Endothelial cell (in vitro differentiated cells): ENCODE measurements around the gene LIFR. TPM values are rescaled to one million over a fixed set of nuclear protein-coding genes. Genes with fewer than 3 reads are reported as not detected.

Source experiments
- DNase-seq: peaks from one replicate; pipeline ENCODE4 v3.0.0; 2021; ENCODE audit warnings: low spot score
- H3K27ac Mint-ChIP-seq: one replicate; pipeline ENCODE4 v1.8.0; 2021; ENCODE audit warnings: mixed read lengths, inconsistent platforms; ENCODE audit not compliant: unreplicated experiment
- H3K27me3 Mint-ChIP-seq: one replicate; pipeline ENCODE4 v1.8.0; 2021; ENCODE audit warnings: mild to moderate bottlenecking, moderate library complexity, mixed read lengths, inconsistent platforms; ENCODE audit not compliant: unreplicated experiment
- H3K36me3 Mint-ChIP-seq: one replicate; pipeline ENCODE4 v1.8.0; 2021; ENCODE audit warnings: mild to moderate bottlenecking, low read depth, mixed read lengths, inconsistent platforms; ENCODE audit not compliant: unreplicated experiment
- H3K4me1 Mint-ChIP-seq: one replicate; pipeline ENCODE4 v1.8.0; 2021; ENCODE audit warnings: mild to moderate bottlenecking, mixed read lengths, inconsistent platforms; ENCODE audit not compliant: unreplicated experiment
- H3K4me3 Mint-ChIP-seq: one replicate; pipeline ENCODE4 v1.8.0; 2021; ENCODE audit warnings: mild to moderate bottlenecking, mixed read lengths, inconsistent platforms; ENCODE audit not compliant: unreplicated experiment
- H3K9me3 Mint-ChIP-seq: one replicate; pipeline ENCODE4 v1.8.0; 2021; ENCODE audit warnings: mixed read lengths, inconsistent platforms; ENCODE audit not compliant: unreplicated experiment
- CTCF ChIP-seq: fragments of 200-600 bp; sonication (generic); IDR thresholded peaks from one replicate; pipeline ENCODE4 v1.5.0; 2021; ENCODE audit warnings: antibody characterized with exemption; ENCODE audit not compliant: unreplicated experiment
- total RNA-seq: library from RNA; stranded (reverse); fragmentation: NEBNext Ultra II Directional; extraction: Animal tissue kit (Norgen Biotek cat#: 25700); gene quantifications from one replicate; pipeline ENCODE4 v1.2.1, GENCODE V29; 2021; ENCODE audit not compliant: unreplicated experiment

Gene LIFR
- total RNA-seq, 1 donor from 2014 or later, result 96.0 TPM

DNA sequence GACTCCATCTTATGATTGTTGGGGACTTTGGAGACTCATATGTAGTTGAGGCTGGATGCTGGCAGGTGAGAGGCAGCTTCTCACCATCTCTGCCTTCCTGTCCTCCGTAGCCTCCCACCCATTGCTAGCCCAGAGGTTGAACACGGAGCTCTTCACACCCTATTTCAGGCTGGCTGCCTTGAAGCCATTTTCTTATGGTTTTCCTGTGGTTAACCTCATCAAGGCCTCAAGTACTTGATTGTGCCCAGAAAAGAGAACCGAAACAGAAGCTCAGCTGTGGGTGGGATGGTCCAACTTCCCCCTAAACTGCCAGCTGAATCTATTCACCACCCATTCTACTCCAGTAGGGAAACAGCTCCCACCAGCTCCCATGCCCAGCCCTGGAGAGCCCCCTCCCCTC lies 102.9 kb downstream of the LIFR start:
- H3K27me3 Mint-ChIP-seq, result peaks cover 2% of the 10 kb centered on the region
- TF ChIP-seq CTCF, result no peak
- peaks cover 16% of the 10 kb centered on the region for H3K4me1 Mint-ChIP-seq
- no peak for DNase-seq
- no peak overlapping the region for H3K27ac Mint-ChIP-seq
- peaks cover 5% of the 10 kb centered on the region for H3K36me3 Mint-ChIP-seq
- H3K4me3 Mint-ChIP-seq, result no peak overlapping the region
- no peaks in the 10 kb centered on the region for H3K9me3 Mint-ChIP-seq

DNA sequence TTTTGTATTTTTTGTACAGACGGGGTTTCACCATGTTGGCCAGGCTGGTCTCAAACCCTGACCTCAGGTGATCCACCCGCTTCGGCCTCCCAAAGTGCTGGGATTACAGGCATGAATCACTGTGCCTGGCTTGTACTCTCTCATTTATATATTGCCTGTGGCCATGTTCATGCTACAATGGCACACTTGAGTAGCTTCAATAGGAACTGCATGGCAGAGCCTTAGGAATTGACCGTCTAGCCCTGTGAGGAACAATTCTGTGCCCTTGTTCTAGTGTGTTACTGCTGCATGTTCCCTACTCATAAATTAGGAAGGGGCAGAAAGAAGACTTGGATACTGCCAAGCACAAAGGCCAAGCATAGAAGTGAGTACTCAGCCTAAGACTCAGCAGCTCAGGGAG lies 104.2 kb downstream of the LIFR start:
- peaks cover 3% of the 10 kb centered on the region for H3K27me3 Mint-ChIP-seq
- TF ChIP-seq CTCF, result no peak
- no peak overlapping the region for H3K4me3 Mint-ChIP-seq
- DNase-seq, result no peak
- peaks cover 24% of the 10 kb centered on the region for H3K4me1 Mint-ChIP-seq
- no peaks in the 10 kb centered on the region for H3K9me3 Mint-ChIP-seq
- H3K27ac Mint-ChIP-seq, result no peak overlapping the region
- H3K36me3 Mint-ChIP-seq, result peaks cover 5% of the 10 kb centered on the region

DNA sequence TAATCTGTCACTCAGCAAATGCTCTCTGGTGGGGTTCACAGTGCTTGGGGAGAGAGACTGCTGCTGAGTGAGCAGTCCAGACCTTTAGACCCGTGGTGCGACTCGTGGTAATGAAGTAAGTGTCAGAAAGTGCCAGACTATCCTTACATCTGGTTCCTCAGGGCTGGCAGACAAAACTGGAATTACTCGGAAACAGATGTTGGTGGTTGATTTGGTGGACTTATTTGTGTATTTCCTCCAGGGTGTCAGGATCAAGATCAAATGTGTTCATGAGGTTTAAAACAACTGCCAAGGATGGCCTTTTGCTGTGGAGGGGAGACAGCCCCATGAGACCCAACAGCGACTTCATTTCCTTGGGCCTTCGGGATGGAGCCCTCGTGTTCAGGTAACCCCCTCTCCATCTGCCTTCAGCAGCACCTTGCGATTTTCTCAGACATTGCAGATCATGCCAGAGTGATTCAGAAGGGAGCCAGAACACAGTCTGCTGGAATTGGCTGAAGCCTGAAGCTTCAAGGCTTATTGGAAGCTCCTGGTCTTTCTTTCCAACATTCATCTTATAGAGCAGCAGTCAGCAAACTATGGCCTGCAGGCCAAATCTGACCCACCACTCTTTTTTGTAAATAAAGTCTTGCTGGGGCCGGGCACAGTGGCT lies 105.2 kb downstream of the LIFR start:
- Mint-ChIP-seq H3K4me3 (no peak overlapping the region), H3K27ac (no peak overlapping the region), H3K36me3 (peaks cover 5% of the 10 kb centered on the region), H3K4me1 (peaks cover 27% of the 10 kb centered on the region), H3K27me3 (peaks cover 3% of the 10 kb centered on the region), H3K9me3 (no peaks in the 10 kb centered on the region)
- no peak for TF ChIP-seq CTCF
- DNase-seq, result no peak

GRCh38 chr5:38450627-38451026 lies 105.8 kb downstream of the LIFR start:
- no peak for TF ChIP-seq CTCF
- Mint-ChIP-seq H3K9me3 (no peaks in the 10 kb centered on the region), H3K4me3 (no peak overlapping the region), H3K36me3 (peaks cover 5% of the 10 kb centered on the region), H3K4me1 (peaks cover 29% of the 10 kb centered on the region), H3K27me3 (peaks cover 3% of the 10 kb centered on the region), H3K27ac (no peak overlapping the region)
- no peak for DNase-seq

DNA sequence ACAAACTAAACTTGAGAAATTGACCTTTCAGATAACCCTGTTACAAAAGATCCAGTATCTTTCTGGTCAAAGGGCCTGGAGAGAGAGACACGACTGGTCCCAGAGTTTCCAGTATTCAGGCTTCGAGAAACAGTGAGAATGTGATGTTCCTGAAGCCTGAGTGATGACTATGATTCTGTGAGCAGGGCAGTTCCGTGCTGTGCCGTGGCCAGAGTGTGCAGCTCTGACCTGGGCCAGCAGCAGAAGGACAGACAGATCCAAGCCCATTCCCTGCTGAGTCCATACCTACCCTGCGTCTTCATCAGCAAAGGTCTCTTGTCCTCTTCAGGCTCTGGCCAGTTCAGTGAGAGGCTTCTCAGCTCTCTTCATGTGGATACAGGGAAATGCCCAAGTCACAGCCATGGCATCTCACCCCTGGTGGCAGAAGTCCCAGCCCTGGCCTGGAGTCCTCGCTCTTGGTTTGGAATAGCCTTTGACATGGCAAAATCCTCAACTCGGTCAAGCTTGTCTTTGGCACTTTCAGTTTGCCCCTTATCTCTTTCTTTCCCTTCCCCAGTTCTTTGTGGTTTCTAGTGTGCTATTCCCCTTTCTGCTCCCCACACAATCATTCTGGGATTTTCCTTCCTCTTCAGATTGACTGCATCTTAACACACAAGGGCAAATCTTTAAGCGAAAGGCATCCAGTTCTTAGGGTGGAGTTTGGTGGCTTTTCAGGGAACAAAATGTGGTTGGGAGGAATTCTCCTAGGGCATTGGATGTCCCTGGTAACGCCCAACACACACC lies 107.7 kb downstream of the LIFR start:
- DNase-seq, result no peak
- peaks cover 3% of the 10 kb centered on the region for H3K27me3 Mint-ChIP-seq
- TF ChIP-seq CTCF, result no peak
- H3K36me3 Mint-ChIP-seq, result peaks cover 5% of the 10 kb centered on the region
- no peaks in the 10 kb centered on the region for H3K9me3 Mint-ChIP-seq
- no peak overlapping the region for H3K27ac Mint-ChIP-seq
- peaks cover 29% of the 10 kb centered on the region for H3K4me1 Mint-ChIP-seq
- H3K4me3 Mint-ChIP-seq, result no peak overlapping the region
